Loucy (cell line): ENCODE results near the gene PGBD5.

ENCODE experiments used
- EZH2phosphoT487 ChIP-seq: fragments of 200-600 bp; IDR thresholded peaks from 2 replicates; pipeline ENCODE4 v1.6.1; 2018; ENCODE audit warnings: antibody characterized with exemption, mild to moderate bottlenecking, moderate library complexity, borderline replicate concordance
- TF ChIP-seq, protein P1 (sequence below): fragments of 200-600 bp; sonication (generic); conservative IDR thresholded peaks from 2 replicates; pipeline ENCODE4 v1.5.1; 2014; ENCODE audit warnings: mild to moderate bottlenecking, antibody characterized with exemption, low read length

DNA sequence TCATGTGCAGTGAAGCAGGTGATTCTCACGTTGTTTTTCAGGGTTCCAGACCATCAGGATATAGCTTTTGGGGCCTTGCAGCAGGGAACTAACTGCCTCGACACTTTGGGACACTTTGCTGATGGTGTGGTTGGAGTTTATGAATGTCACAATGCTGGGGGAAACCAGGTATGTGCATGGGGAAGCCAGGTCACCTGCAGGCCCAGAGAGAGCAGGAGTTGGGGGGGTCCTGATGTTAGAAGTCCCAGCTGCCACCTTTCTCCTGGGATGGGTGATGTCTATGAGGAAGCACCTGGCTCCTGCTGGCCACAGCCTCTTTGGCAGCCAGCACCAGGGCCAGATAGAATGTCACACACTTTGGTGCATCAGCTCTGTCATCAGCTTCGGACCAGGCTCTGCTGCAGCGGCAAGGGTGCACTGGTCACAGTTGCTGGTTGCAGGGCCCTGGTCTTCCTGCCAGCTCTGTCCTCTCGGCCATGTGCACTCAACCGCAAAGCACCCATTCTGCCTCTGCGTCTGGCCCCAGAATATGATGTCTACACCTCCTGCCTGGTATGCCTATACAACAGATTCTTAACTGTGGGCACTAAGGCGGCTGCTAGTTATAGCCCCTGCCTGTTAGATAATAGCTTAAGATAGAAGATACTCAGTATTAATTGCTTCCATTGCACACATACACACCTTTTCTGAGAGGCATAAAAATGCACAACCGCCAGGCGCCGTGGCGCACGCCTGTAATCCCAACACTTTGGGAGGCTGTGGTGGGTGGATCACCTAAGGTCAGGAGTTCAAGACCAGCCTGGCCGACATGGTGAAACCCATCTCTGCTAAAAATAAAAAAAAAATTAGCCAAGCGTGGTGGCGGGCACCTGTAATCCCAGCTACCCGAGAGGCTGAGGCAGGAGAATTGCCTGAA lies 160.7 kb downstream of the PGBD5 start:
- TF ChIP-seq, protein P1, sequence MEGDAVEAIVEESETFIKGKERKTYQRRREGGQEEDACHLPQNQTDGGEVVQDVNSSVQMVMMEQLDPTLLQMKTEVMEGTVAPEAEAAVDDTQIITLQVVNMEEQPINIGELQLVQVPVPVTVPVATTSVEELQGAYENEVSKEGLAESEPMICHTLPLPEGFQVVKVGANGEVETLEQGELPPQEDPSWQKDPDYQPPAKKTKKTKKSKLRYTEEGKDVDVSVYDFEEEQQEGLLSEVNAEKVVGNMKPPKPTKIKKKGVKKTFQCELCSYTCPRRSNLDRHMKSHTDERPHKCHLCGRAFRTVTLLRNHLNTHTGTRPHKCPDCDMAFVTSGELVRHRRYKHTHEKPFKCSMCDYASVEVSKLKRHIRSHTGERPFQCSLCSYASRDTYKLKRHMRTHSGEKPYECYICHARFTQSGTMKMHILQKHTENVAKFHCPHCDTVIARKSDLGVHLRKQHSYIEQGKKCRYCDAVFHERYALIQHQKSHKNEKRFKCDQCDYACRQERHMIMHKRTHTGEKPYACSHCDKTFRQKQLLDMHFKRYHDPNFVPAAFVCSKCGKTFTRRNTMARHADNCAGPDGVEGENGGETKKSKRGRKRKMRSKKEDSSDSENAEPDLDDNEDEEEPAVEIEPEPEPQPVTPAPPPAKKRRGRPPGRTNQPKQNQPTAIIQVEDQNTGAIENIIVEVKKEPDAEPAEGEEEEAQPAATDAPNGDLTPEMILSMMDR = no peak
- TF ChIP-seq EZH2phosphoT487 = no peak
